Amniotic epithelial cell (primary cell): ENCODE data around the gene CZIB.
"Not testable (repeated sequence)": the region's sequence is repeated elsewhere in the genome, so short reads cannot be mapped to it uniquely, and the experiment has no call there.

Experiments used
- DNase-seq: peaks from one replicate; pipeline ENCODE4 v3.0.0-alpha.2; 2010; ENCODE audit warnings: low read depth

Gene CZIB

DNA sequence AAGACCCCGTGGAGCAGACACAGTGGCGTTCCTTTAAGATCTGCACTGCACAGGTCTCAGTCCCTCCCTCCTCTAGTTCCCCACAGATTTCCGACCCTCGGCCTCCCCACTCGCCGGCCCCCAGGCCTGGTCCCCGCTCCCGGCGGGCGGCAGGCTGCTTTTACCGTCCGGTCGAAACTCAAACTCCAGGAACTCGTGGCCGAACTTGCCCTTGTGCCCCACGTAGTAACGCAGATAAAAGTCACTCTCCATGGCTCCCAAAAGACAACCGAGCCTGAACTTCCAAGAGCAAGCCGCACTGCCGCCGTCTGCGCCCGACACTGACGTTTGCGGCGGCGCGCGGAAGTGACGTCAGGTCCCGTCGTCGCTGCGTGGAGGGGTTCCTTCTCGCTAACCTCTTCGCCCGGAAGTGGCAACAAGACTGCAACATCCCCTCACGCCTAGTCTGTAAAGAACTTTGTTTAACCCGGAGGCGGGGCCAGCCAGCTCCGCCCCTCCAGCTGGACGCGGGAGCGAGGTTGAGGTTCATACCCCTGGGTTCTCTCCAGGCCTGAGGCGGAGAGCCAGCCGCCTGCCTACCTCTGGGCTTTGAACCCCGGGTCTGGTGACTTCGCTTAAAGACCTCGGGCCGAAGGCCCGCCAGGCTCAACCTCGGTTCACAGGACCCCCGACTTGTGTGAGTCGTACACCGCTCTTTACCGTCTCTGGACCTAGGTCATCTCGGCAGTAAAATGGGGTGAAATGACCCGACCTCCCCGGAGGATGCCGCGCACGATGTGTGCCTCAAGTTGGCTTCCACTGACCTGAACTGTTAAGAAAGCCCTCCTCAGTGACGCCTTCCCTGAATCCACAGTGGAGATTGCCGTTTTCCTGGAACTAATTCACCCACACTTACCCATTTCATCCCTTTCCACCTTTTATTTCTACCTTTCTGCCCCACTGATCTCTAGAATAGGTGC, 18.0 kb upstream of the CZIB start, which contains the start of gene MAGOH:
Gene MAGOH, minus strand, starts transcription at position 322 of the 959 bp plus-strand sequence. Its CDS starts 70 bp downstream, at position 252.
- DNase-seq = peak; percentile 96

DNA sequence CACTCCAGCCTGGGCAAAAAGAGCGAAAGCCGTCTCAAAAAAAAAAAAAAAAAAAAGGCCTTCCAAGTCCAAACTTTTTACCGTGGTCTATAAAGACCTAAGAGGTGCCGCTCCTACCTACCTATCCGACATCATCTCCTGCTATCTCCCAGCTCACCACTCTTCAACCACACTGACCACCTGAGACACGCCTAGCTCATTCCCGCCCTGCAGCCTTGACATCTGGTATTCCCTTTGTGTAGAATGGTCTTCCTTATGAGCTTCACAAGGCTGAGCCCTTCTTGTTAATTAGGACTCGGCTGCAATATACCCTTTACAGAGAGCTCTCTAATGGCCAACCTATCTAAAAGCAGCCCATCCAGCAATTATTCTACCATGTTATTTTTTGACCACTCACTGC, 17.2 kb upstream of the CZIB start:
- DNase-seq = no peak

DNA sequence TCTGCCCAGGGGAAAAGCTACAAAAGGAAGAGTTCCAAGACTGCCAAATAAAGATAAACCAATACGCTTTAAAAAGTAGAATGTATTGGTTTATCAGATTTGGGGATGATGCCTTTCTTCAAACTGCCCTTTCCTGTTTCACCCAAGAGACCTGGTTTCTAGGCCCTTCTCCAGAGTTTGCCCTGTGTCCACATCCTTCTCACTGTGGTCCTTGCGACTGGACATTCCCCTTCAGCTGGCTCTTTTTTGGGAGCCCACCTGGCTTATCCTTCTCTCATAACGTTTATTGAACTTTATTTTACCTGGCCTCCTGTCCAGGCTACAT, 490 bp upstream of the CZIB start:
- no peak for DNase-seq

DNA sequence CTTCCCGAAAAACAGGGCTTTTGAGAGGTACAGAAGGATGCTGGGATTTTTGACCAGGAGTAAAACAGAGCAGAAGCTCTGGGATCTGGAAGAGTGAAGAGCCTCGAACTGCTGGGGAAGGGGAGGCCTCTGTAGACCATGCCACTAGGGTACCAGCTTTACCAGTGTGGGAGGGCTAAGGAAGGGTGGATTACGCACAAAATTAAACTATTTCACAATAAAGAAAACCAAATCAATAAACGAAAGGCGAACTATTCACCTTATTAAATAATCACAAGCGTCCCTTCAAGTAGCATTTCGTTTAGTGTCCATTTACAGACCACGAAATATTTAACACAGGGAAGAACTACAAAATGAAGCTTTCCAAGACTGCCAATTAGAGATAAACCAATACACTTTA, 723 bp downstream of the CZIB start:
- DNase-seq = no peak

DNA sequence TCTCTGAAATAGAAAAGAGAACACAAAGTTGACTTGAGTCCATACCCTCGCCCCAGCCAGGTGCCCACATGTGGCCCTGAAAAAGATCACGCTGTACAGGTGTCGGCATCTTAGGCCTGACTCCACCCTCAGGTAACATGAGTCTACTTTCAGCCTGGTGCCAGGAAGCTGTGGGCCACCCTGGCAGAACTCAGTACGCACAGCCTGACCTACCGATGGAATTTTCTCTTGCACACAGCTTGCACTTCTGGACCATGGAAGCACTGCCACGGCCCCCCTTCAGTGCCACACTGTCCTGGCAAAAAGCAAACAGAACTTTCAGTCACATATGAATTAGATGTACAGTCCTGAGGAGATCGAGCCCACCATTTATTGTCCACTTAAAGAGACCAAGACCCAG, 2.2 kb downstream of the CZIB start:
- DNase-seq = no peak

DNA sequence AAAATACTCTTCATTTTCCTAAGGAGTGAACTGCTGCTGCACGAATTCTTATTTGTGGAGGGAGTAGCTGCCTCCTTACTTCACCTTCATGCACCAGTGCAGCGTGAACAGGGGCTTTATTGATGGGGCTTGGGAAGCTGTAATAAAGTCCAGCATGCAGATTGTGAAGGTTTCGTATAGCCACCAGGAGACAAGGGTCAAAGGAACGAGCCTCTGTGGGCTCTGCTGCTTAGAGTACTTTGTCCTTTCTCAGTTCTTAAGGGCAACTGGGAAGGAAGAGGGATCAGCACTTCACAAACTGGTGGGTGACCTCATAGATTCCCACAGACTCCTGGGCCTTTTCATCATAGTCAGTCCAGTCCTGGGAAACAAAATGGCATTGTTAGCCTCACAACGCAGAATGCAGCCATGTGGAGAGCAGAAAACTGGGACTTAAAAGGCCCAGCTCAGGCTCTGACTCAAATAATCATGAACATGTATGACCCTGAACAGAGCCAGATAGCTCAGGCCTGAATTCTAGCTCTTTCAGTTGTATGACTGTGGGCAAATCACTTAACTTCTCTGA, 6.0 kb downstream of the CZIB start:
- DNase-seq = no peak

DNA sequence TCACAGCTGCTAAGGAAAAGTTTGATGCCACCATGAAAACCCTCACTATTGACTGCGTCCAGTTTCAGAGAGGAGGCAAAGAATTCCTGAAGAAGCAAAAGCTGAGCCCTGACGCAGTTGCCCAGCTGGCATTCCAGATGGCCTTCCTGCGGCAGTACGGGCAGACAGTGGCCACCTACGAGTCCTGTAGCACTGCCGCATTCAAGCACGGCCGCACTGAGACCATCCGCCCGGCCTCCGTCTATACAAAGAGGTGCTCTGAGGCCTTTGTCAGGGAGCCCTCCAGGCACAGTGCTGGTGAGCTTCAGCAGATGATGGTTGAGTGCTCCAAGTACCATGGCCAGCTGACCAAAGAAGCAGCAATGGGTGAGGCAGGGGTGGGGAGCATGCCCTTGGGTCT, 9.5 kb downstream of the CZIB start:
- DNase-seq = no peak

DNA sequence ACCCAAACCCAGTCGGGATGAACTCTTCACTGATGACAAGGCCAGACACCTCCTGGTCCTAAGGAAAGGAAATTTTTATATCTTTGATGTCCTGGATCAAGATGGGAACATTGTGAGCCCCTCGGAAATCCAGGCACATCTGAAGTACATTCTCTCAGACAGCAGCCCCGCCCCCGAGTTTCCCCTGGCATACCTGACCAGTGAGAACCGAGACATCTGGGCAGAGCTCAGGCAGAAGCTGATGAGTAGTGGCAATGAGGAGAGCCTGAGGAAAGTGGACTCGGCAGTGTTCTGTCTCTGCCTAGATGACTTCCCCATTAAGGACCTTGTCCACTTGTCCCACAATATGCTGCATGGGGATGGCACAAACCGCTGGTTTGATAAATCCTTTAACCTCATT, 10.1 kb downstream of the CZIB start:
- DNase-seq = no peak

DNA sequence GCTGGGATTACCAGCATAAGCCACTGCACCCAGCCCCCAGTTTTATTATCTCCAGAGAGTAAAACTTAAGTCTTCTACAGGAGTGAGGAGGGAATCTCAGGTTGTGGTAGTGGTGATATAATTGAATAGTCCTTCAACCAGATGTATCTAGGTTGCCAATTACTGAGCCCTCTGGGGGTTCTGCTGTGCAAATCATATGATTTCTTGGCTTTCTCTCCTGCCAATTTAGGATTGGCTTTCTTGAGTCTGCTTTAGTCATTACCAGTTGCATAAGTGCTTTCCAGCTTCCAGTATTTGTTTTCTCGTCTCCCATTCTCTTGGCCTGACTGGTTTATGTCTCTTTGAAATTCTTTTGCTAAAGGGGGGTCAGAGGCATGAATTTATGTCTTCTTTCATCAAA, 12.7 kb downstream of the CZIB start:
- no peak for DNase-seq

DNA sequence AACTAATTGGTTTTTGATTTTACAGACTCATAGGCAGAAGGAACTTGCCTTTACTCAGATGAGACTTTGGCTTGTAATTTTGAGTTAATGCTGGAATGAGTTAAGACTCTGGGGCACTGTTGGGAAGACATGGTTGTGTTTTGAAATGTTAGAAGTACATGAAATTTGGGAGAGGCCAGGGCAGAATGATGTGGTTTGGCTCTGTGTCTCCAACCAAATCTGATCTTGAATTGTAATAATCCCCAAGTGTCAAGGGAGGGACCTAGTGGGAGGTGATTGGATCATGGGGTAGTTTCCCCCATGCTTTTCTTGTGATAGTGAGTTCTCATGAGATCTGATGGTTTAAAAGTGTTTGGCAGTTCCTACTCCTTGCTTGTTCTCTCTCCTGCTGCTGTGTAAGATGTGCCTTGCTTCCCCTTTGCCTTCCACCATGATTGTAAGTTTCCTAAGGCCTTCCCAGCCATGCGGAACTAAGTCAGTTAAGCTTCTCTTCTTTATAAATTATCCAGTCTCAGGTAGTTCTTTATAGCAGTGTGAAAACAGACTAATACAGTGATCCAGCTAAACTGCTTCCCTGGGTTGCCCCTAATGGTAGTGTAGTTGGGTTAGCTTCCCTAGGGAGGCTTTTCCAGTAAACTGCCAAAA, 13.6 kb downstream of the CZIB start:
- DNase-seq = no peak

DNA sequence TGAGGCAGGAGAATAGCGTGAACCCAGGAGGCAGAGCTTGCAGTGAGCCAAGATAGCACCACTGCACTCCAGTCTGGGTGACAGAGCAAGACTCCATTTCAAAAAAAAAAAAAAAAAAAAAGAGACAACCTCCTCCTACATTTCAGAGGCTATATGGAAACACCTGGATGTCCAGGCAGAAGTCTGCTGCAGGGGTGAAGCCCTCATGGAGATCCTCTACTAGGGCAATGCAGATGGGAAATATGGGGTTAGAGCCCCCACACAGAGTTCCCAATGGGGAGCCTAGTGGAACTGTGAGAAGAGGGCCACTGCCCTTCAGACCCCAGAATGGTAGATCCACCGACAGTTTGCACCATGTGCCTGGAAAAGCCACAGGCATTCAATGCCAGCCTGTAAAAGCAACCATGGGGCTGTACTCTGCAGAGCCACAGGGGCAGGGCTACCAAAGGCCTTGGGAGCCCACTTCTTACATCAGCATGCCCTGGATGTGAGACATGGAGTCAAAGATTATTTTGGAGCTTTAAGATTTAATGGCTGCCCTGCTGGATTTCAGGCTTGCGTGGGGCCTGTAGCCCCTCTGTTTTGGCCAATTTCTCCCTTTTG, 14.2 kb downstream of the CZIB start:
- DNase-seq = not testable (repeated sequence)

DNA sequence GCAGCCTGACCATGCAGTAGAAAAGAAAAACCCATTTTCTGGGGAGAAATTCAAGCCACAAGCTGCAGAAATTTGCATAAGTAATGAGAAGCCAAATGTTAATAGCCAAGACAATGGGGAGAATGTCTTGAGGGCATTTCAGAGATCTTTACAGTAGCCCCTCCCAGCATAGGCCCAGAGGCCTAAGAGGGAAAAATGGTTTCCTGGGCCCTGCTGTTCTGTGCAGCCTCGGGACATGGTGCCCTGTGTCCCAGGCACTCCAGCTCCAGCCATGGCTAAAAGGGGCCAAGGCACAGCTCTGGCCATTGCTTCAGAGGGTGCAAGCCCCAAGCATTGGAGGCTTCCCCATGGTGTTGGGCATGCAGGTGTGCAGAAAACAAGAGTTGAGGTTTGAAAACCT, 14.9 kb downstream of the CZIB start:
- DNase-seq = not testable (repeated sequence)

DNA sequence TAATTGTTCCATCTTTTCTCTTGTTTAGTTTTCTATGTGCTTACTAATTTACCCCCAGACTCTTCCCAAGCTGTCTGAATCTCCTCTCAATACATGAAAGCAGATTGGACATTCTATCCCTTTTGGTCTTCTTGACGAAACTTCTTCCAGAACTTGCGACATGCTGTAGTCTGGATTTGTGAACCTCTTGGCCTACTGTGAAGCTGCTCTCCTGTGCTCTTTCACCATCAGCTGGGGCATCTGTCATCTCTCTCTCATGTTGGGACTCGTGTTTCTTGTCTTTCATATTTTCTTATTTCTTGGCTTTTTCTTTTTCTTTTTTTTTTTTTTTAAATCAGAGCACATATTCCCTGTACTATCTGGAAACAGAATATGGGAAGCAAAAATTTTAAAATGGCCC, 17.0 kb downstream of the CZIB start:
- DNase-seq = peak; percentile 59

DNA sequence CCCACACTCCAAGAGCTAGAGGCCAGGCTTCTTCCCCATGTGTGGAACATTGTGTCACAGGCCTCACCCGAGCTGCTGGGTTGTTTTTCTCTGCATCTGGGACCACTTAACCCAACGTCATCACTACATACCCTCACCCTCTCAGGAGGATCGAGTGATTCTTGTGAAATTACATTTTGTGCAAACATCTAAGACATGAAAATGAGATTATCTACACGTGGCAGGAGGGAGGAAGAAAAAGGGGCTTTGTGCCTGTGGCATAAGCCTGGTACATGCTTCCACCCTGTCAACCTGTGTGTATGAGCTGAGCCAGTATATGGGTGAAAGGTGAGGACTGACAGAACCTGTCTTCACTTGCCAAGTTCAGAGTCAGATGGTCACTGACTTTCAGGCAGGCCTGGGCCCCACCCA, 22.2 kb downstream of the CZIB start:
- peak; percentile 40 for DNase-seq

DNA sequence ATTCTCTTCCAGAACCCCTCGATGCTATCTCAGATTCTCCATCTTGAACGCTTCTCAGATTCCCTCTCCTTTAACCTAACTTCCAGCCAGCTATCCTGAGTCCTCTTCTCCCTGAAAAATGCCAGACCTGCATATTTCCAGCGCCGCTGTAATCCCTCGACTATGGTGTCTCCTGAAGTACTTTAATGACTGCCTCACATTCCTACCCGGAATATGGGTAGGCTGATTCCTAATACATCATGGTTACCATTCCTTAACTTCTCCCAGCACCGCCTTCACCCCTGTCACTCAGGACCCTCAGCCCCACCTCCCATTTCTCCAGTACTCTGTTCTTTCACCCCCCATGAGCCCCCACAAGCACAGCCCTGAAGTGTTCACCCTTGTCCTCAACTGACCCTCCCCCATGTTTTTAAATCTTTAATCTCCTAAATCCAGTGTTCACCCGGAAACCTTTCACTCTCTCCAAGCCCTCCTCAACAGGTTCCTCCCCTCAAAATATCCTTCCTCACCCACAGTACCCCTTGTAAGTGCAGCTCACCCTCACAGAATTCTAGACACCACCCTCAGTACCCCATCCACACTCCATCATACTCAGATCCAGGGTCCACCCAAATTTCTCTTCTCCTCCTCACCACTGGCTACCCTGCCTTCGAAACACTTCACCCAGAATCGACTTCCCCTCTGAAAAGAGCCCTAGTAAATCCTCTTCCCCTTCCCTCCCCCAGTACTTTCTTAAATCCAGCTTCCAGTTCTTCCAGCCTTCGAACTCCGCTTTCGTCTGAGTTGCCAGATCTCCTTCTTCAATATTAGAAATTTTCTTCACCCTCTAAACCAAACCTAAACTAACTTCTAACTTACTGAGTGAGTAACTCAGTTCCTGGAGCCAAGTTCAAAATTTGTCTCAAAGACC, 22.9 kb downstream of the CZIB start:
- peak; percentile 49 for DNase-seq

DNA sequence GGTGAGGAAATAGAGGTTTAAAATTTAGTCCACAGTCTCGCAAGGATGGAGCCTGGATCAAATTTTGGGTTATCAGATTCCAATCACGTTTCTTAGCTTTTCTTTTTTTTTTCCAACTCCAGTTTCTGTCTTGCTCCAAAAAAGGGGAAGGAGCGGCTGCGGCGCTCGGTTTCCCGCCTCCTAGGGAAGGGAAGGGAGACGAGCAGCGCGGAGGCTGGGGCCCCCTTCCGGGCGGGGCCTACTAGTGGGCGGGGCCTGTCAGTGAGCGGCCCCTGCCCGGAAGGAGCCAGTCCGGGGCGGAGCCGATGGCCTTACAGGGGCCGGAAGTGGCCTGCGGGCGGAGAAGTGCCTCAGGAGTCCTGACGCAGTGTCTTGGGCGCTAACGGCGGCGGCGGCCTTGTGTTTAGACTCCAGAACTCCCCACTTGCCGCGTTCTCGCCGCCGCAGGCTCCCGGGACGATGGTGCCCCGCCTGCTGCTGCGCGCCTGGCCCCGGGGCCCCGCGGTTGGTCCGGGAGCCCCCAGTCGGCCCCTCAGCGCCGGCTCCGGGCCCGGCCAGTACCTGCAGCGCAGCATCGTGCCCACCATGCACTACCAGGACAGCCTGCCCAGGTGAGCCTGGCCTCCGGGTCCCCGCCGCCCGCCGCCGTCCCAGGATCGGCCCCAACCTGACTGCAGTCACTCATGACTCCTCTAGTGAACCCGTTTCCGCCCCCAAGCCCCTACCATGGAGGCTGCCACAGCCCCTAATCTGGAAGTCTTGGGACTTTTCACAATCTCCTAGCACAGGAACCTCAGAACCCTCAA, 23.7 kb downstream of the CZIB start, which contains the start of gene CPT2:
Gene CPT2, plus strand, starts transcription at position 340 of the 806 bp plus-strand sequence. Its CDS starts 120 bp downstream, at position 460.
- DNase-seq = peak; percentile 86

DNA sequence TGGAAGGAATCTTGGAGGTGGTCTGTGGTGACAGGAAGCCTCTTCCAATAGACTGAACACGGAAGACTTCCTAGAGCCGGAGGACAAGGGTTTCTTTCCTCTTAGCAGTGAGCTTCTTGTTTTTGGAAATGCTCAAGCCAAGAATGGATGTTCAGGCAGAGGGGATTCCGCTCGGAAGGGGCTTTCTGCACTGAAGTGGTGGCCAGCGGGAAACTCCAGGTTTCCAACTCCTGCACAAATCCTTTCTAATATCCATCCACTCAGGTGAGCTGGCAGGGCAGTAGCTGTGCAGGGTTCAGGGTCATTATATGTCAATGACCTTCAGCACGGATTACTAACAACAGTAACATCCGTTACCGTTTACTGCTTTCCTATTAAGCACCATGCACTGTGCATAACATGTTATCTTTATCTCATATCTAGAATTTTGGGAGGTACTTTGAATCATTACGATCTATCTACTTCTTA, 24.4 kb downstream of the CZIB start:
- no peak for DNase-seq

DNA sequence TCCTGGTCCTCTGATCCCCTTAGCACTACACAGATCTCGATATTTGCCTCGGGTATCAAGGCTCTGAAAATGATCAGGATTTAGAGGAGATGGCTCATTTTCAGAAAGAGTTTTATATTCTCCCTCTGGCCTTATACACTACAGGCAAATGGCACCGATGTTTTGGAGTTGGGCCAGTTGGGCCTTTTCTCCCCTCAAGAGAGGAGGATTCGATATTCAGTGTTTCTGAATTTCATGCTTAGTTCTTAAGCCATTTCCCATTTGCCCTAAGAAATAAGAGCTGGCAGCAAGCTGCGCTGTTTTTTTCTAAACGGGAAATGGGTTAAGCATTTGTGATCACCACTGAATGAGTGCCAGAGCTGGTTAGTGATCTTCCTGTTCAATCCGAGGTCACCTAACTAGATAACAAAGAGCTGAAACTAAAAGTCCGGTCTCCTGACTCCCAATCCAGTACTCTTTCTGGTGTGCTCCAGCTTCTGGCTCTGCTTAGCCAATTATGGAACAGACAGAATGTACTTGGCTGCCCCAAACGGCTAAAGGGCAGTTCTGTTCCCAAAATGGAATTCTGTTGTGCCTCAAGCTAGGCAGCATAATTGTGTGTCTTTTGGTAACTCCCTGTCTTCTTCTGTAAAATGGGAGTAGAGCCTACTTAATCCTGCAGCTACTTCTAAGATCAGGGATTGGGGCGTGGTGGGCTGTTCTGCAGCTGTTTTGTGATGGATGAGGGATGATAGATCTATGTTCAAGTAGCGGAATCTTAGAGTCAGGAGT, 25.0 kb downstream of the CZIB start:
- no peak for DNase-seq

DNA sequence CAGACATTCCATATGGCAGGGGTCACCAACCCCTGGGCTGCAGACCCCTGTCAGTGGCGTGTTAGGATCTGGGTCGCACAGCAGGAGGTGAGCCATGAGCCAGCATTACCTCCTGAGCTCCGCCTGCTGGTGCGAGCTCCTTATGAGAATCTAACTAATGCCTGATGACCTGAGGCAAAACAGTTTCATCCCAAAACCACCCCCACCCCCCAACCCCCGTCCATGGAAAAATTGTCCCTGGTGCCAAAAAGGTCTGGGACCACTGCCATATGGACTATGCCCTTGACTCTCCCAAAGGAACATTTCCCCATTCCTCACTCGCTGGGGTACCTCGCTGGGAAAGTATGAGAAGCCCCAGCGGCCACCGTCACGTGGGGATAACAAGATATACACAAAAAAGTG, 30.2 kb downstream of the CZIB start:
- DNase-seq = no peak

DNA sequence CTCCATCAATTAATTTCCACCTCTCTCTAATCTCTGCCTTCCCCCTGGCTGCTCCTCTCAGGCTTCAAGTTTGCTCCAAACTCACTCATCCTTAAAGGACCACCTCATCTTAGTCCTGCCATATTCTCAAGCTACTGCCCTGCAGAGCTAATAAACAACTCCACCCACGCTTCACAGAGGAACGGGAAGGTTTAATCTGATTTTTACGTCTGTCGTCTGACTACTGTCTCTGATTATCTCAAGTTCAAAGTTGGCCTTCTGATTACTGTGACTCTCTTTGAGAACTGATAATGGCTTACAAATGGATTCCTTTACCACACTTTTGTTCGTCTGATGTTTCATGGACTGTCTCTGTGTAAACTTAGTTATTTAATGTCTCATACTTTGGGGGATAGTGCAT, 31.4 kb downstream of the CZIB start:
- DNase-seq = no peak
